WTC11 (cell line): ENCODE measurements around the gene GLTPD2. TPM values are rescaled to one million over a fixed set of nuclear protein-coding genes. Genes with fewer than 3 reads are reported as not detected.

Experiments
- ATAC-seq: fragments of 200-7000 bp; cut with Tn5 transposase; 2 replicates; pipeline ENCODE4 v1.10.0; 2021; ENCODE audit warnings: mild to moderate bottlenecking, moderate library complexity
- CTCF ChIA-PET: fragments of 300-600 bp; sonication (Branson Sonifier 250); formaldehyde crosslinking; loops from one replicate; lab custom pipeline; 2021; ENCODE audit warnings: antibody characterized with exemption; lab: Charles Lee
- POLR2A ChIA-PET: fragments of 350-600 bp; sonication (Branson Sonifier 250); formaldehyde crosslinking; loops from one replicate; lab custom pipeline; 2021; ENCODE audit warnings: antibody characterized with exemption; lab: Charles Lee
- DNase-seq: peaks from one replicate; pipeline ENCODE4 v3.0.0; 2021; ENCODE audit warnings: low spot score
- H3K27ac Mint-ChIP-seq: 2 replicates; pipeline ENCODE4 v1.8.0; 2021; ENCODE audit warnings: mixed read lengths
- H3K27me3 Mint-ChIP-seq: 2 replicates; pipeline ENCODE4 v1.8.0; 2021; ENCODE audit warnings: low read depth, mild to moderate bottlenecking, moderate library complexity, mixed read lengths
- H3K36me3 Mint-ChIP-seq: 2 replicates; pipeline ENCODE4 v1.8.0; 2021; ENCODE audit warnings: mixed read lengths
- H3K4me1 Mint-ChIP-seq: 2 replicates; pipeline ENCODE4 v1.8.0; 2022; ENCODE audit warnings: mixed read lengths
- H3K4me3 Mint-ChIP-seq: 2 replicates; pipeline ENCODE4 v1.8.0; 2021; ENCODE audit warnings: mild to moderate bottlenecking, moderate library complexity, mixed read lengths
- H3K9me3 Mint-ChIP-seq: 2 replicates; pipeline ENCODE4 v1.8.0; 2021; ENCODE audit warnings: mixed read lengths
- ATF3 ChIP-seq: sonication (generic); formaldehyde crosslinking; conservative IDR thresholded peaks from 2 replicates; pipeline ENCODE4 v1.8.1; 2022; ENCODE audit warnings: mild to moderate bottlenecking, missing genetic modification reagents
- ATF6 ChIP-seq: sonication (generic); formaldehyde crosslinking; IDR thresholded peaks from 2 replicates; pipeline ENCODE4 v1.8.1; 2023; ENCODE audit warnings: mild to moderate bottlenecking, missing genetic modification reagents
- CBFB ChIP-seq: sonication (generic); formaldehyde crosslinking; IDR thresholded peaks from 2 replicates; pipeline ENCODE4 v1.8.1; 2022; ENCODE audit warnings: mild to moderate bottlenecking, low read depth, missing genetic modification reagents
- CREB1 ChIP-seq: sonication (generic); formaldehyde crosslinking; IDR thresholded peaks from 2 replicates; pipeline ENCODE4 v1.8.0; 2023; ENCODE audit warnings: mild to moderate bottlenecking, missing genetic modification reagents
- E2F5 ChIP-seq: sonication (generic); formaldehyde crosslinking; IDR thresholded peaks from 2 replicates; pipeline ENCODE4 v1.8.1; 2022; ENCODE audit warnings: mild to moderate bottlenecking, moderate library complexity, missing genetic modification reagents
- ERG ChIP-seq: fragments of 250-450 bp; sonication (Bioruptor Pico); IDR thresholded peaks from 2 replicates; pipeline ENCODE4 v1.8.0; 2021; ENCODE audit warnings: mild to moderate bottlenecking
- IRF1 ChIP-seq: sonication (generic); formaldehyde crosslinking; IDR thresholded peaks from 2 replicates; pipeline ENCODE4 v1.8.0; 2023; ENCODE audit warnings: missing genetic modification reagents
- NFYB ChIP-seq: sonication (generic); formaldehyde crosslinking; conservative IDR thresholded peaks from 2 replicates; pipeline ENCODE4 v1.8.0; 2022; ENCODE audit warnings: low read depth, missing genetic modification reagents
- NR1H2 ChIP-seq: sonication (generic); formaldehyde crosslinking; IDR thresholded peaks from 2 replicates; pipeline ENCODE4 v1.9.0; 2021; ENCODE audit warnings: mild to moderate bottlenecking, moderate library complexity, missing genetic modification reagents
- PRDM15 ChIP-seq: sonication (generic); formaldehyde crosslinking; IDR thresholded peaks from 2 replicates; pipeline ENCODE4 v1.8.0; 2022; ENCODE audit warnings: missing genetic modification reagents
- PREB ChIP-seq: sonication (generic); formaldehyde crosslinking; IDR thresholded peaks from 2 replicates; pipeline ENCODE4 v1.8.1; 2022; ENCODE audit warnings: mild to moderate bottlenecking, missing genetic modification reagents, moderate library complexity, borderline replicate concordance
- RORB ChIP-seq: fragments of 250-450 bp; sonication (Bioruptor Pico); IDR thresholded peaks from 2 replicates; pipeline ENCODE4 v1.9.0; 2021; ENCODE audit warnings: mild to moderate bottlenecking
- SOX15 ChIP-seq: fragments of 250-450 bp; sonication (Bioruptor Pico); IDR thresholded peaks from 2 replicates; pipeline ENCODE4 v1.9.0; 2021; ENCODE audit warnings: mild to moderate bottlenecking
- SP1 ChIP-seq: sonication (generic); formaldehyde crosslinking; conservative IDR thresholded peaks from 2 replicates; pipeline ENCODE4 v1.8.1; 2022; ENCODE audit warnings: missing genetic modification reagents
- ZNF219 ChIP-seq: sonication (generic); formaldehyde crosslinking; IDR thresholded peaks from 2 replicates; pipeline ENCODE4 v1.8.0; 2023; ENCODE audit warnings: missing genetic modification reagents, mild to moderate bottlenecking, borderline replicate concordance
- ZNF425 ChIP-seq: fragments of 250-450 bp; sonication (Bioruptor Pico); conservative IDR thresholded peaks from 2 replicates; pipeline ENCODE4 v1.9.0; 2021; ENCODE audit warnings: mild to moderate bottlenecking
- total RNA-seq: library from RNA; stranded (reverse); gene quantifications from 3 replicates; pipeline ENCODE4 v1.2.3, GENCODE V29; 2021

Gene GLTPD2
- total RNA-seq, 1 experiment from 2014 or later: not detected

GRCh38 chr17:4740584-4740983 lies 48.2 kb upstream of the GLTPD2 start:
- DNase-seq: no peak
- Mint-ChIP-seq H3K27ac (no peak overlapping the region), H3K36me3 (no peaks in the 10 kb centered on the region), H3K27me3 (peaks cover 87% of the 10 kb centered on the region), H3K9me3 (no peaks in the 10 kb centered on the region), H3K4me1 (peaks cover 19% of the 10 kb centered on the region), H3K4me3 (peak overlapping the region; percentile 73)
- ChIA-PET POLR2A (no interaction called here), CTCF (interaction anchor here (1.3 kb wide), 1 partner anchor 9 kb away, joined by 5 read pairs; the partner anchor contains the start of gene MED11)
- ATAC-seq: no peak
- TF ChIP-seq ZNF219 (CRISPR knock-in tag) (no peak), ATF6 (CRISPR knock-in tag) (no peak), ZNF425 (CRISPR knock-in tag) (no peak), SP1 (CRISPR knock-in tag) (no peak), ATF3 (no peak), IRF1 (CRISPR knock-in tag) (no peak), NR1H2 (CRISPR knock-in tag) (no peak), CBFB (CRISPR knock-in tag) (no peak), RORB (no peak), PRDM15 (CRISPR knock-in tag) (no peak), CREB1 (CRISPR knock-in tag) (no peak), PREB (CRISPR knock-in tag) (no peak), NFYB (no peak), E2F5 (CRISPR knock-in tag) (no peak), SOX15 (CRISPR knock-in tag) (no peak), ERG (CRISPR knock-in tag) (no peak)
